Measurements from ENCODE around the gene C3orf22.

The C3orf22 gene

DNA sequence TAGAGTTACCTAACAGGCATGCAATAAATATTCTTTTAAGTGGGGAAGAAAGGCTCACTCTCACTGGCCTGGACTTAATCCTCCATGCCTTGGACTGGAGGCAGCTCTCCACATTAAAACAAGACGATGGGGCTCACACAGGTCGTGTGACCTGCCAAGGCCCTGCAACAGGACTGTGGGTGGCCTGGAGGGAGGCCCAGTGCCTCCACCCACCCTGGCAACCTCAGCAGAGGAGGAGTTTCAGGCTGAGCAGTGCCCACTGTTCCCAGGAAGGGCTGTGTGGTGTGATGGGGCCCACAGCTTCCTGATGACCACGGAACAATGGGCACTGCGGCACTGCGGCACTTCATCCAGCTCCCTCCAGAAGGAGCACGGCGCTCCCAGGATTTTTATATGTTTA, 46.7 kb downstream of the C3orf22 start:
- no peaks in the 10 kb centered on the region for H3K9me3 ChIP-seq (ENCODE audit: control insufficient read depth in 1 of 2, low read length in 2 of 2)
- no peaks in the 10 kb centered on the region for H3K36me3 ChIP-seq (ENCODE audit: control insufficient read depth in 1 of 2, insufficient read depth in 2 of 2, low read length in 2 of 2)
- H3K4me3 ChIP-seq (ENCODE audit: low read depth in 1 of 2, low read length in 2 of 2) = no peak overlapping the region
- H3K4me1 ChIP-seq (ENCODE audit: control insufficient read depth in 1 of 2, insufficient read depth in 2 of 2, low read length in 2 of 2) = no peaks in the 10 kb centered on the region
- H3K27me3 ChIP-seq (ENCODE audit: control insufficient read depth in 1 of 2, insufficient read depth in 2 of 2, low read length in 2 of 2) = no peaks in the 10 kb centered on the region
- no peak overlapping the region for H3K27ac ChIP-seq (ENCODE audit: low read depth, low read length)
- H3K9ac ChIP-seq (ENCODE audit: low read depth in 1 of 2, low read length in 2 of 2) = no peak overlapping the region

DNA sequence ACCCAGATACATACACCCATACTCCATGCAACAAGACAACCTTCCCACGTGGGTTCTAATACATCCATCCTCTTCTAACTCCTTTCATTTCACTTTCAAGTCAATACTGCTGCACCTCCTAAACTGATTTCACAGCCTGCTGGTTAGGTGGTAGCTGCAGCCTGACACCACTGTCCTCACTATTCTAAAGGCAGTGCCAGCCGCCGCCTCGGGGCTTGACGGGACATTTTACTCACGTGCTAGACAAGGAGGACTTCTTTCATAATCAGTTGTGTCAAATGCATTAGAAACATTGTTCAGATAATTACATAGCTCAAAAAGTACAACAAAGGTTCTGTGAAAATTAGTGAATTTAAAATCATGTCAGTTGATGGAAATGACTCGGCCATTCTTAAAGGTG, 47.4 kb downstream of the C3orf22 start:
- Histone ChIP-seq H3K27ac (ENCODE audit: low read depth, low read length) (no peak overlapping the region), H3K27me3 (ENCODE audit: control insufficient read depth in 1 of 2, insufficient read depth in 2 of 2, low read length in 2 of 2) (no peaks in the 10 kb centered on the region), H3K9ac (ENCODE audit: low read depth in 1 of 2, low read length in 2 of 2) (no peak overlapping the region), H3K4me3 (ENCODE audit: low read depth in 1 of 2, low read length in 2 of 2) (no peak overlapping the region), H3K9me3 (ENCODE audit: control insufficient read depth in 1 of 2, low read length in 2 of 2) (no peaks in the 10 kb centered on the region), H3K4me1 (ENCODE audit: control insufficient read depth in 1 of 2, insufficient read depth in 2 of 2, low read length in 2 of 2) (no peaks in the 10 kb centered on the region), H3K36me3 (ENCODE audit: control insufficient read depth in 1 of 2, insufficient read depth in 2 of 2, low read length in 2 of 2) (no peaks in the 10 kb centered on the region)

DNA sequence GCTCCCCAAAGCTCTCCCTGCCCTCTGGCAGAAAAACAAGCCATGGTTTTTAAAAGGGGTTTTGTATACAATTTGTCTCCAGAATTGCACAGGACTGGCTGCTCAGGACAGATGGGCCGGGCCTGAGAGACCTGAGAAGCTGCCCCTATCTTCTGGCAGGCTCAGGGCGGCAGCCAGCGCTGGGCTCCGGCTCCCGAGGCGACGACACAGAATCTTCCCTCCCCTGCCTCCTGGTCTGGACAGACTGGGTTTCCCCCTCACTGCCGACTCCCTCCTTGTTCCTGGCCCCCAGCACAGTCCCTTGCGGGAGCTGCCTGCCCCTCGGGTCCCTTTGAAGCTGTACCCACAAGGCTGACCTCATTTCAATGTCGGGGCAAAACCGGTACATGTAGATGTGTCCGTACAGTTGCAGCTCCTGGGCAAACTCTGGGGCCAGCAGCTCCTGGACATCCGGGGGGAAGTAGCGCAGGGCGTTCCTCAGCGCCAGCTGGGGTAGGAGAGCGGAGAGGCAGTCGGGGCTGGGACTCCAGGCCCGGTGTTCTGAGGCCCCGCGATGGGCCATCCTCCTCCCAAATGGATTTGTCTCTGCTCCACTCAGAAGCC, 48.3 kb downstream of the C3orf22 start:
- Histone ChIP-seq H3K9me3 (ENCODE audit: control insufficient read depth in 1 of 2, low read length in 2 of 2) (no peaks in the 10 kb centered on the region), H3K4me1 (ENCODE audit: control insufficient read depth in 1 of 2, insufficient read depth in 2 of 2, low read length in 2 of 2) (no peaks in the 10 kb centered on the region), H3K9ac (ENCODE audit: low read depth in 1 of 2, low read length in 2 of 2) (no peak overlapping the region), H3K36me3 (ENCODE audit: control insufficient read depth in 1 of 2, insufficient read depth in 2 of 2, low read length in 2 of 2) (no peaks in the 10 kb centered on the region), H3K27ac (ENCODE audit: low read depth, low read length) (no peak overlapping the region), H3K27me3 (ENCODE audit: control insufficient read depth in 1 of 2, insufficient read depth in 2 of 2, low read length in 2 of 2) (no peaks in the 10 kb centered on the region), H3K4me3 (ENCODE audit: low read depth in 1 of 2, low read length in 2 of 2) (no peak overlapping the region)

DNA sequence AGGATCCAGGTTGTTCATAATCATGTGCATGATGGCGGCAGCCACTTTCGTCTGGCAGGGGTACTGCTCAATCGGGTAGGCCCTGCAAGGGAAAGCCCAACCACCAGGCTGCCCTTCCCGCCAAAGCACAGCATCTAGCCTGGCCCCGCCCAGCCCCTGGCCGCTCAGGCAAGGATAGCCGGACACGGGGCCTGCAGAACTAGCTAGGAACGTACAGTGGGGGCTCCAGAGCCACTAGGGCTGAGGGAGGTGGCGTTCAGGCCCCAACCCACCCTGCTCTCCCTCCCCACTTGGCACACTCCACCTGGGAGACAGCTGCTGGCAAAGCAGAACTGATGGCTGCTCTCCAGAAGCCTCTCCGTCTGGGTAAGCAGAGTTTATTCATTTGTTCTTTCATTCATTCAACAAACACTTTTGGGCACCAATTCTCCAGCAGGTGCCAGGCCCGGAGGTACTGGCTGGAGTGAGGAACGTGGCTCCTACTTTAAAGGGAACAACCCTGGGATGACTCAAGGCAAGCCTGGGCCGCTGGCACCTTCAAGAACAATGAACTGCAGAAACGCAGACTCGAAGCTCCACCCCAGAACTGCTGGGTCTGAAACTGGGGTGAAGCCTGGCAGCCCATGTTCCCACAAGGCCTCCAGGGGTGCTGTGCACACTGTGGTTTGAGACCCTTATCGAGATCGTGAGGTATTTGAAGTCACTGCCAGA, 49.0 kb downstream of the C3orf22 start:
- Histone ChIP-seq H3K27me3 (ENCODE audit: control insufficient read depth in 1 of 2, insufficient read depth in 2 of 2, low read length in 2 of 2) (no peaks in the 10 kb centered on the region), H3K4me1 (ENCODE audit: control insufficient read depth in 1 of 2, insufficient read depth in 2 of 2, low read length in 2 of 2) (no peaks in the 10 kb centered on the region), H3K9ac (ENCODE audit: low read depth in 1 of 2, low read length in 2 of 2) (no peak overlapping the region), H3K9me3 (ENCODE audit: control insufficient read depth in 1 of 2, low read length in 2 of 2) (no peaks in the 10 kb centered on the region), H3K36me3 (ENCODE audit: control insufficient read depth in 1 of 2, insufficient read depth in 2 of 2, low read length in 2 of 2) (no peaks in the 10 kb centered on the region), H3K4me3 (ENCODE audit: low read depth in 1 of 2, low read length in 2 of 2) (no peak overlapping the region), H3K27ac (ENCODE audit: low read depth, low read length) (no peak overlapping the region)

DNA sequence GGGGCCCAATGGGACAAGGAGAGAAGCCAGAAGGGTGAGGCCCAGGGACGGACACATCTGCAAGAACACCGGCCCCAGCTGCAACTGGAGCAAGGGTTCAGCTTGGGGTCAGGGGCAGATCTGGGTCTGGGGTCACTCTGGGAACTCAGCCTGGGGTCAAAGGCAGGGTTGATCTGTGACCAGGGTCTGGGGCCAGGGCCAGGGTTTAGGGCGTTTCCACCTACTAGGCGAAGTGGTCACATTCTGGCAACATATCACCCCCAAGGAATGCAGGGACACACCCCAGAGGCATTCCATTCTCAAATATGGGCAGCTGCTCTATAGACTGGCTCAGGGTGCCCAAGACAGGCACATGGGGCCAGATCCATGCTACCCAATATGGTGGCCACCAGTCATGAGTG, 50.2 kb downstream of the C3orf22 start:
- H3K9me3 ChIP-seq (ENCODE audit: control insufficient read depth in 1 of 2, low read length in 2 of 2) = no peaks in the 10 kb centered on the region
- H3K27me3 ChIP-seq (ENCODE audit: control insufficient read depth in 1 of 2, insufficient read depth in 2 of 2, low read length in 2 of 2) = no peaks in the 10 kb centered on the region
- no peaks in the 10 kb centered on the region for H3K36me3 ChIP-seq (ENCODE audit: control insufficient read depth in 1 of 2, insufficient read depth in 2 of 2, low read length in 2 of 2)
- no peaks in the 10 kb centered on the region for H3K4me1 ChIP-seq (ENCODE audit: control insufficient read depth in 1 of 2, insufficient read depth in 2 of 2, low read length in 2 of 2)
- no peak overlapping the region for H3K4me3 ChIP-seq (ENCODE audit: low read depth in 1 of 2, low read length in 2 of 2)
- no peak overlapping the region for H3K27ac ChIP-seq (ENCODE audit: low read depth, low read length)
- no peak overlapping the region for H3K9ac ChIP-seq (ENCODE audit: low read depth in 1 of 2, low read length in 2 of 2)

DNA sequence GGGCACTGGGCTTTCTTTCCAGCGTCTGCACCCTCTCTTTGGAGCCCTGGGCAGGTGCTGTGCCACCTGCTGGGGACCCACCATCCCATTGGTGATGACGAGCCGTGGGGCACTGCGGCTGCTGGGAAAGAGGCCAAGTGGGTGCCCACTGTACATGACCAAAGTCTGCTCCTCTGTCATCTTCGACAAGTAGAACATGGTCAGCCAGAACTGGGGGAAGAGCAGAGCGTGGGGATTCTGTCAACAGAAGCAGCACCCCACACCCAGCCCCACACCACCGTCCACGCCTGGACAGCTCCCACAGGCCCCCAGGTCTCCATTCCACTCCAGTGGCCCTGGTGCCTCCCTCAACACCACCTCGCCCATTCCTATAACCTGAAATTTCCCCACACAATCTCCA, 50.8 kb downstream of the C3orf22 start:
- Histone ChIP-seq H3K36me3 (ENCODE audit: control insufficient read depth in 1 of 2, insufficient read depth in 2 of 2, low read length in 2 of 2) (no peaks in the 10 kb centered on the region), H3K4me1 (ENCODE audit: control insufficient read depth in 1 of 2, insufficient read depth in 2 of 2, low read length in 2 of 2) (no peaks in the 10 kb centered on the region), H3K27ac (ENCODE audit: low read depth, low read length) (no peak overlapping the region), H3K4me3 (ENCODE audit: low read depth in 1 of 2, low read length in 2 of 2) (no peak overlapping the region), H3K9me3 (ENCODE audit: control insufficient read depth in 1 of 2, low read length in 2 of 2) (no peaks in the 10 kb centered on the region), H3K9ac (ENCODE audit: low read depth in 1 of 2, low read length in 2 of 2) (no peak overlapping the region), H3K27me3 (ENCODE audit: control insufficient read depth in 1 of 2, insufficient read depth in 2 of 2, low read length in 2 of 2) (no peaks in the 10 kb centered on the region)

DNA sequence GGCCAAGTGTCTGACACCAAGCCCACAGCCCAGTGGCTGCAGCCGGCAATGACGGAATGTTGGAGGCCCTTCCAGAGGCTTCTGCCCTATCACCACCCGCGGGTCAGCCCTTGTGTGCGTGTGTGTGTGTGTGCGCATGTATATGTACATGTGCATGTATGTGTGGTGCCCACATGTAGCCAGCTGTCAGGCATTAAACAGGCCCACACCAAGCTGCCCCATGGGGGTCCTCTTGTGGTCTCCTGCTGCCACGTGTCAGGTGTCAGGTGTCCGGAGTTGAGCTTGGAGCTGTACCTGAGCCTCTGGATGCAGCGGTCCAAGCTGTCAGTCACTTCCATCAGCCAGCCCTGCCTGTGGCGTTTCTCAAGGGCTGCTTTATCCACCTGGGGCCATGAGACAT, 55.0 kb downstream of the C3orf22 start:
- H3K9me3 ChIP-seq (ENCODE audit: control insufficient read depth in 1 of 2, low read length in 2 of 2) = no peaks in the 10 kb centered on the region
- H3K27ac ChIP-seq (ENCODE audit: low read depth, low read length) = no peak overlapping the region
- no peaks in the 10 kb centered on the region for H3K27me3 ChIP-seq (ENCODE audit: control insufficient read depth in 1 of 2, insufficient read depth in 2 of 2, low read length in 2 of 2)
- H3K36me3 ChIP-seq (ENCODE audit: control insufficient read depth in 1 of 2, insufficient read depth in 2 of 2, low read length in 2 of 2) = no peaks in the 10 kb centered on the region
- H3K4me3 ChIP-seq (ENCODE audit: low read depth in 1 of 2, low read length in 2 of 2) = no peak overlapping the region
- H3K4me1 ChIP-seq (ENCODE audit: control insufficient read depth in 1 of 2, insufficient read depth in 2 of 2, low read length in 2 of 2) = no peaks in the 10 kb centered on the region
- H3K9ac ChIP-seq (ENCODE audit: low read depth in 1 of 2, low read length in 2 of 2) = no peak overlapping the region

DNA sequence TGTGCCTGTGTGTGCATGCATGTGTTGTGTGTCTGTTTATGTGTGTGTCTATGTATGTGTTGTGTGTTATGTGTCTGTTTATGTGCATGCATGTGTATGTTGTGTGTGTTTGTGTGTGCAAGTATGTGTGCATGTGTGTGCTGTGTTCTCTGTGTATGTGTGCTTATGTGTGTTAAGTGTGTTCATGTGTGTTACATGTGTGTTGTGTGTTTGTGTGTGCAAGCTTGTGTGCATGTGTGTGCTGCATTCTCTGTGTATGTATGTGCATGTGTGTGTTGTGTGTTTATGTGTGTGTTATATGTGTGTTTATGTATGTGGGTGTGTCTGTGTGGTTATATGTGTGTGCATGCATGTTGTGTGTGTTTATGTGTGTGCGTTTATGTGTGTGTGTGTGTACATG, 56.1 kb downstream of the C3orf22 start:
- no peaks in the 10 kb centered on the region for H3K9me3 ChIP-seq (ENCODE audit: control insufficient read depth in 1 of 2, low read length in 2 of 2)
- no peak overlapping the region for H3K9ac ChIP-seq (ENCODE audit: low read depth in 1 of 2, low read length in 2 of 2)
- no peak overlapping the region for H3K27ac ChIP-seq (ENCODE audit: low read depth, low read length)
- H3K4me3 ChIP-seq (ENCODE audit: low read depth in 1 of 2, low read length in 2 of 2) = no peak overlapping the region
- no peaks in the 10 kb centered on the region for H3K4me1 ChIP-seq (ENCODE audit: control insufficient read depth in 1 of 2, insufficient read depth in 2 of 2, low read length in 2 of 2)
- H3K36me3 ChIP-seq (ENCODE audit: control insufficient read depth in 1 of 2, insufficient read depth in 2 of 2, low read length in 2 of 2) = no peaks in the 10 kb centered on the region
- no peaks in the 10 kb centered on the region for H3K27me3 ChIP-seq (ENCODE audit: control insufficient read depth in 1 of 2, insufficient read depth in 2 of 2, low read length in 2 of 2)

DNA sequence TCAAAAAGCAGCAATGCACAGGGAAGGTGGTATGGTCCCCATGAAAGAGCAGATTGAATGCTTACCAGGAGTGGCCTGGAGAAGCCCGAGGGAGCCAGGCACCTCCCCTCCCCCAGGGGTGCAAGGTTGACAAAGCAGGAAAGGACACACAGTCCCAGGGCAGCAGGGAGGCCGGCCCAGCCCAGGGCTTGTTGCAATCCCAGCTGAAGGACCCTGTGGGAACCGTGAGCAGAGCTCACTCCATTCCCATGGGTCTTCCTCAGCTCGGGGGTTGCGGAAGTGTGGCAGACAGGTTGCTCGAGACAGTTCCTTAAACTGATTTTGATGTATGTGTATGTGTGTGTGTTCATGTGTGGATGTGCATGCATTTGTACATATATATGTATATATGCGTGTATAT, 57.0 kb downstream of the C3orf22 start:
- H3K4me1 ChIP-seq (ENCODE audit: control insufficient read depth in 1 of 2, insufficient read depth in 2 of 2, low read length in 2 of 2) = no peaks in the 10 kb centered on the region
- no peaks in the 10 kb centered on the region for H3K9me3 ChIP-seq (ENCODE audit: control insufficient read depth in 1 of 2, low read length in 2 of 2)
- no peak overlapping the region for H3K27ac ChIP-seq (ENCODE audit: low read depth, low read length)
- H3K36me3 ChIP-seq (ENCODE audit: control insufficient read depth in 1 of 2, insufficient read depth in 2 of 2, low read length in 2 of 2) = no peaks in the 10 kb centered on the region
- no peak overlapping the region for H3K4me3 ChIP-seq (ENCODE audit: low read depth in 1 of 2, low read length in 2 of 2)
- no peaks in the 10 kb centered on the region for H3K27me3 ChIP-seq (ENCODE audit: control insufficient read depth in 1 of 2, insufficient read depth in 2 of 2, low read length in 2 of 2)
- no peak overlapping the region for H3K9ac ChIP-seq (ENCODE audit: low read depth in 1 of 2, low read length in 2 of 2)

DNA sequence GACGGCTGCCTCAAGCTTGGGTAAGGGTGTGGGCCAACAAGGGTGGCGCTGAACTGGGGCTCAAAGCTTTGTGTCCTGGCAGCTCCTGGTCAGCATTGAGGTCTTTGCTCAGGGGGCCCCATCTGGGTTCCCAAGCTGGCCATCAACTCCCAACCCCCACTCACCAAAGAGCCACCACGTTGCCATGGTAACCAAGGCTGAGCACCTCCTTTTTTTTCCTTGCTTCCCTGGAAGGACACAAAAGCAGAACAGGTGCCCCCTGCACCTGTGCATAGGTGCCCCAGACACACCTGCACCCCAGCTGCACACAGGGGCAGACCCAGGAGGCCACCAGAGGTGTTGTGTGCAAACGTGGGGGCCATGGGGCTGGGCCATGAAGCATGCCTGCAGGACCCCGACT, 57.7 kb downstream of the C3orf22 start:
- Histone ChIP-seq H3K27ac (ENCODE audit: low read depth, low read length) (no peak overlapping the region), H3K9me3 (ENCODE audit: control insufficient read depth in 1 of 2, low read length in 2 of 2) (no peaks in the 10 kb centered on the region), H3K27me3 (ENCODE audit: control insufficient read depth in 1 of 2, insufficient read depth in 2 of 2, low read length in 2 of 2) (no peaks in the 10 kb centered on the region), H3K4me3 (ENCODE audit: low read depth in 1 of 2, low read length in 2 of 2) (no peak overlapping the region), H3K9ac (ENCODE audit: low read depth in 1 of 2, low read length in 2 of 2) (no peak overlapping the region), H3K4me1 (ENCODE audit: control insufficient read depth in 1 of 2, insufficient read depth in 2 of 2, low read length in 2 of 2) (no peaks in the 10 kb centered on the region), H3K36me3 (ENCODE audit: control insufficient read depth in 1 of 2, insufficient read depth in 2 of 2, low read length in 2 of 2) (no peaks in the 10 kb centered on the region)
